Measurements from ENCODE around the gene ROBO4.

ROBO4 gene

GRCh38 chr11:124889191-124890091, 8.2 kb downstream of the ROBO4 start:
- DNase-seq (ENCODE audit: low spot score): no peak

GRCh38 chr11:124887667-124888013, 10.0 kb downstream of the ROBO4 start:
- no peak for DNase-seq (ENCODE audit: low spot score)

GRCh38 chr11:124886978-124887666, 10.5 kb downstream of the ROBO4 start:
- no peak for DNase-seq (ENCODE audit: low spot score)

- no peak for DNase-seq (ENCODE audit: low spot score)
Measured at GRCh38 chr11:124886476-124886875, 11.2 kb downstream of the ROBO4 start.

GRCh38 chr11:124884869-124885479, 12.7 kb downstream of the ROBO4 start:
- DNase-seq (ENCODE audit: low spot score): no peak

- DNase-seq (ENCODE audit: low spot score): no peak
Measured at GRCh38 chr11:124884340-124884739, 13.3 kb downstream of the ROBO4 start.

- no peak for DNase-seq (ENCODE audit: low spot score)
Measured at GRCh38 chr11:124882339-124883071, 15.2 kb downstream of the ROBO4 start.

GRCh38 chr11:124880958-124881357, 16.7 kb downstream of the ROBO4 start:
- DNase-seq (ENCODE audit: low spot score): no peak

GRCh38 chr11:124880290-124880611, 17.4 kb downstream of the ROBO4 start:
- DNase-seq (ENCODE audit: low spot score): no peak

- no peak for DNase-seq (ENCODE audit: low spot score)
Measured at GRCh38 chr11:124879493-124880289, 18.0 kb downstream of the ROBO4 start.

- no peak for DNase-seq (ENCODE audit: low spot score)
Measured at GRCh38 chr11:124878759-124879492, 18.7 kb downstream of the ROBO4 start.

- DNase-seq (ENCODE audit: low spot score): no peak
Measured at GRCh38 chr11:124877910-124878758, 19.5 kb downstream of the ROBO4 start.

GRCh38 chr11:124877631-124877909, 20.1 kb downstream of the ROBO4 start:
- no peak for DNase-seq (ENCODE audit: low spot score)

- no peak for DNase-seq (ENCODE audit: low spot score)
Measured at GRCh38 chr11:124876818-124877630, 20.6 kb downstream of the ROBO4 start.

GRCh38 chr11:124875943-124876817, 21.5 kb downstream of the ROBO4 start:
- DNase-seq (ENCODE audit: low spot score): peak; percentile 85

- no peak for DNase-seq (ENCODE audit: low spot score)
Measured at GRCh38 chr11:124875401-124875800, 22.3 kb downstream of the ROBO4 start.

GRCh38 chr11:124874571-124875255, 23.0 kb downstream of the ROBO4 start:
- no peak for DNase-seq (ENCODE audit: low spot score)

- no peak for DNase-seq (ENCODE audit: low spot score)
Measured at GRCh38 chr11:124873951-124874350, 23.7 kb downstream of the ROBO4 start.

Measured in NAMALWA (cell line).